GM21381 (cell line): ENCODE results near the gene YEATS4.

Experiments
- ATAC-seq: cut with Tn5 transposase; IDR thresholded peaks from one replicate; pipeline ENCODE4 v1.9.1; 2021; ENCODE audit warnings: mild to moderate bottlenecking, moderate library complexity; ENCODE audit not compliant: unreplicated experiment

YEATS4 gene

GRCh38 chr12:69430942-69431590, 71.5 kb downstream of the YEATS4 start:
- no peak for ATAC-seq

- no peak for ATAC-seq
These were observed 72.2 kb downstream of the YEATS4 start for GRCh38 chr12:69431591-69432222.

- no peak for ATAC-seq
These were observed 74.1 kb downstream of the YEATS4 start for GRCh38 chr12:69433653-69434052.

GRCh38 chr12:69435644-69436043, 76.1 kb downstream of the YEATS4 start:
- ATAC-seq, result no peak

- no peak for ATAC-seq
These were observed 77.5 kb downstream of the YEATS4 start for GRCh38 chr12:69437073-69437472.

GRCh38 chr12:69438539-69438938, 79.0 kb downstream of the YEATS4 start:
- ATAC-seq, result no peak

GRCh38 chr12:69440016-69440415, 80.5 kb downstream of the YEATS4 start:
- ATAC-seq, result no peak
